Measurements from ENCODE around the gene KDELR3.

DNA sequence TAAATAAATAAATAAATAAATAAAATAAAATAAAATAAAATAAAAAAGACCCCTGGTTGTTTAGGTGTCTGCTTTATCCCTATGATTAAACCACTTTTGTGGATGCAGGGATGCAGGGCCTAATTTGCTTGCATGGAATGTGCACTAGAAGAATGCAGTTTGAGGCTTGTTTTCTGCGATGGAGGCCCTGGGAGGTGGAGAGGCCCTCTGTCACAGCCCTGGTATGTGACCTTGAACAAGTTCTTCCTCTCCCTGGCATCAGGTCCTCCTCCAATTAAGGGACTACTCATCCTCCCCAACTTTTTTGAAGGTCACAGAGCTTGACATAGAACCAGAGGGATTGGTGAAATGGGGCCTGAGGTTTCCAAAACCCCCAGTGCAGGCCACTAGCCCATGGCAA is 35.6 kb upstream of the KDELR3 start:
- TF ChIP-seq, protein P1, sequence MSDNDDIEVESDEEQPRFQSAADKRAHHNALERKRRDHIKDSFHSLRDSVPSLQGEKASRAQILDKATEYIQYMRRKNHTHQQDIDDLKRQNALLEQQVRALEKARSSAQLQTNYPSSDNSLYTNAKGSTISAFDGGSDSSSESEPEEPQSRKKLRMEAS (IDR thresholded peaks at IDR 0.05; ENCODE audit: low read depth, low read length): no peak
- no peak for TF ChIP-seq POLR2A (IDR thresholded peaks at IDR 0.05; ENCODE audit: extremely low read depth, insufficient read length)
- TF ChIP-seq, protein P2, sequence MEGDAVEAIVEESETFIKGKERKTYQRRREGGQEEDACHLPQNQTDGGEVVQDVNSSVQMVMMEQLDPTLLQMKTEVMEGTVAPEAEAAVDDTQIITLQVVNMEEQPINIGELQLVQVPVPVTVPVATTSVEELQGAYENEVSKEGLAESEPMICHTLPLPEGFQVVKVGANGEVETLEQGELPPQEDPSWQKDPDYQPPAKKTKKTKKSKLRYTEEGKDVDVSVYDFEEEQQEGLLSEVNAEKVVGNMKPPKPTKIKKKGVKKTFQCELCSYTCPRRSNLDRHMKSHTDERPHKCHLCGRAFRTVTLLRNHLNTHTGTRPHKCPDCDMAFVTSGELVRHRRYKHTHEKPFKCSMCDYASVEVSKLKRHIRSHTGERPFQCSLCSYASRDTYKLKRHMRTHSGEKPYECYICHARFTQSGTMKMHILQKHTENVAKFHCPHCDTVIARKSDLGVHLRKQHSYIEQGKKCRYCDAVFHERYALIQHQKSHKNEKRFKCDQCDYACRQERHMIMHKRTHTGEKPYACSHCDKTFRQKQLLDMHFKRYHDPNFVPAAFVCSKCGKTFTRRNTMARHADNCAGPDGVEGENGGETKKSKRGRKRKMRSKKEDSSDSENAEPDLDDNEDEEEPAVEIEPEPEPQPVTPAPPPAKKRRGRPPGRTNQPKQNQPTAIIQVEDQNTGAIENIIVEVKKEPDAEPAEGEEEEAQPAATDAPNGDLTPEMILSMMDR (IDR thresholded peaks at IDR 0.05; ENCODE audit: low read depth, low read length): no peak
- TF ChIP-seq MYC (IDR thresholded peaks at IDR 0.05; ENCODE audit: low read depth, low read length): no peak
